Kidney (tissue), 14 donors: ENCODE measurements around the gene NHLH1. TPM values are rescaled to one million over a fixed set of nuclear protein-coding genes. Genes with fewer than 3 reads are reported as not detected.

ENCODE experiments used
- DNase-seq, 5 donors: peaks; one replicate each; pipeline ENCODE4 v3.0.0-alpha.2; 2013 to 2020
- FAIRE-seq: peaks from 2 replicates; lab custom pipeline; 2012; peaks lifted over from hg19 to GRCh38; lab: Jason Lieb, UNC
- H3K27ac ChIP-seq, 2 donors: one replicate each; pipeline ENCODE4 v1.7.0; 2013; ENCODE audit warnings: low read depth in 2 of 2, low read length in 2 of 2, inconsistent platforms in 1 of 2
- H3K27me3 ChIP-seq: one replicate; pipeline ENCODE4 v1.7.1; 2013; ENCODE audit warnings: low read length, inconsistent platforms; ENCODE audit not compliant: control insufficient read depth, insufficient read depth
- H3K36me3 ChIP-seq, 3 donors: one replicate each; pipeline versions ENCODE4 v1.7.0 to v1.7.1; 2013; ENCODE audit warnings: low read length in 3 of 3, control low read depth in 1 of 3, inconsistent platforms in 1 of 3; ENCODE audit not compliant: insufficient read depth in 3 of 3, control insufficient read depth in 2 of 3
- H3K4me1 ChIP-seq, 3 donors: one replicate each; pipeline versions ENCODE4 v1.7.0 to v1.7.1; 2013; ENCODE audit warnings: low read length in 3 of 3, inconsistent platforms in 1 of 3, low read depth in 1 of 3; ENCODE audit not compliant: control insufficient read depth in 2 of 3, insufficient read depth in 2 of 3
- H3K4me3 ChIP-seq, 3 donors: one replicate each; pipeline versions ENCODE4 v1.7.0 to v1.8.1; 2013; ENCODE audit warnings: low read length in 3 of 3, control low read depth in 1 of 3, inconsistent platforms in 1 of 3
- H3K9ac ChIP-seq, 3 donors: one replicate each; pipeline versions ENCODE4 v1.7.0 to v1.7.1; 2013; ENCODE audit warnings: low read length in 3 of 3, control low read depth in 1 of 3, inconsistent platforms in 1 of 3
- H3K9me3 ChIP-seq, 3 donors: one replicate each; pipeline versions ENCODE4 v1.7.0 to v1.7.1; 2013; ENCODE audit warnings: low read length in 3 of 3, control low read depth in 1 of 3, inconsistent platforms in 1 of 3; ENCODE audit not compliant: control insufficient read depth in 2 of 3, insufficient read depth in 1 of 3
- intact Hi-C: fragments of 100-400 bp; cut with DNase I; formaldehyde crosslinking; loops from one replicate; pipeline ENCODE4 v1.11.1; 2022
- polyA plus RNA-seq: library from polyadenylated mRNA; stranded (reverse); fragments of 350-450 nt; fragmentation: Illumina TruSeq; extraction: RNeasy Lipid Tissue Mini Kit (QIAGEN cat#74804); gene quantifications from one replicate; pipeline ENCODE4 v1.2.3, GENCODE V29; 2014; ENCODE audit warnings: low read depth, low replicate concordance; ENCODE audit not compliant: insufficient read depth
- total RNA-seq: library from RNA; stranded (reverse); fragmentation: NEBNext Ultra II Directional; extraction: Animal tissue kit (Norgen Biotek cat#: 25700); gene quantifications from one replicate; pipeline ENCODE4 v1.2.1, GENCODE V29; 2021
- TF ChIP-seq, protein P1 (sequence below): IDR thresholded peaks from 3 replicates; pipeline ENCODE4 v1.5.1; 2012; ENCODE audit warnings: mild to moderate bottlenecking, moderate library complexity, borderline replicate concordance; ENCODE audit not compliant: insufficient read depth; ENCODE audit errors: extremely low read depth
- donor health status: control.
- donor health status: control.
- donor health status: control.
- donor health status: control.
- donor health status: control.
- donor health status: DM: yes; HTN: yes; CAD: no.
- donor health status: Normal renal cell carcinoma (clear cell type).

The NHLH1 gene
- total and polyA plus RNA-seq, 2 donors from 2014 or later = 0.09 TPM; not detected in 1

GRCh38 chr1:160402001-160402795 is 35.3 kb downstream of the NHLH1 start:
- peaks cover 4 to 14% (median 7%) of the 10 kb centered on the region in 3 donors for H3K4me1 ChIP-seq
- TF ChIP-seq, protein P1, sequence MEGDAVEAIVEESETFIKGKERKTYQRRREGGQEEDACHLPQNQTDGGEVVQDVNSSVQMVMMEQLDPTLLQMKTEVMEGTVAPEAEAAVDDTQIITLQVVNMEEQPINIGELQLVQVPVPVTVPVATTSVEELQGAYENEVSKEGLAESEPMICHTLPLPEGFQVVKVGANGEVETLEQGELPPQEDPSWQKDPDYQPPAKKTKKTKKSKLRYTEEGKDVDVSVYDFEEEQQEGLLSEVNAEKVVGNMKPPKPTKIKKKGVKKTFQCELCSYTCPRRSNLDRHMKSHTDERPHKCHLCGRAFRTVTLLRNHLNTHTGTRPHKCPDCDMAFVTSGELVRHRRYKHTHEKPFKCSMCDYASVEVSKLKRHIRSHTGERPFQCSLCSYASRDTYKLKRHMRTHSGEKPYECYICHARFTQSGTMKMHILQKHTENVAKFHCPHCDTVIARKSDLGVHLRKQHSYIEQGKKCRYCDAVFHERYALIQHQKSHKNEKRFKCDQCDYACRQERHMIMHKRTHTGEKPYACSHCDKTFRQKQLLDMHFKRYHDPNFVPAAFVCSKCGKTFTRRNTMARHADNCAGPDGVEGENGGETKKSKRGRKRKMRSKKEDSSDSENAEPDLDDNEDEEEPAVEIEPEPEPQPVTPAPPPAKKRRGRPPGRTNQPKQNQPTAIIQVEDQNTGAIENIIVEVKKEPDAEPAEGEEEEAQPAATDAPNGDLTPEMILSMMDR = no peak
- intact Hi-C loops = no loop called here
- no peak overlapping the region for H3K9ac ChIP-seq
- no peaks in the 10 kb centered on the region for H3K9me3 ChIP-seq
- FAIRE-seq = no peak
- DNase-seq = peak in 1 of 5 donors; percentile 22
- peak overlapping the region in 2 of 3 donors; percentile 11 to 64 for H3K4me3 ChIP-seq
- no peaks in the 10 kb centered on the region for H3K27me3 ChIP-seq
- H3K36me3 ChIP-seq = no peaks in the 10 kb centered on the region
- no peak overlapping the region for H3K27ac ChIP-seq

GRCh38 chr1:160403244-160403643 is 36.4 kb downstream of the NHLH1 start:
- DNase-seq (no peak), FAIRE-seq (no peak)
- Histone ChIP-seq H3K27ac (no peak overlapping the region), H3K36me3 (no peaks in the 10 kb centered on the region), H3K4me1 (peaks cover 4 to 14% (median 7%) of the 10 kb centered on the region in 3 donors), H3K27me3 (no peaks in the 10 kb centered on the region), H3K9me3 (no peaks in the 10 kb centered on the region), H3K4me3 (no peak overlapping the region), H3K9ac (no peak overlapping the region)
- intact Hi-C loops = no loop called here
- TF ChIP-seq, protein P1 = no peak

DNA sequence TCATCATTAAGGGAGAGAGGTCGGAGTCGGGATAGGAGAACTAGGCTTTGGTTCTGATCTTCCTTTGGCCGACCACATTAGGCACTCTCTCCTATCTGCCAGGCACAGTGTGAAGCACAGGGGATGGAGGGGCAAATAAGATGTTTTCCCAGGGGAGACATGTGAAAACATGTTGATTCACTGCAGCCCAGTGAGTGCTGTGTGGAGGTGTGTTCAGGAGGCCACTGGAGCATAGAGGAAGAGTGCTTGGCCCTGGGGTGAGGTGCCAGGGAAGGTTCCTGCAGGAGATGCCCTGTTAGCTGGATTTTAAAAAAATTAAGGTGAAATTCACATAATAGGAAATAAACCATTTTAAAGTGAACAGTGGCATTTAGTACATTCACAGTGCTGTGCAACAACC is 37.2 kb downstream of the NHLH1 start:
- H3K27ac ChIP-seq = no peak overlapping the region
- FAIRE-seq (no peak), DNase-seq (no peak)
- TF ChIP-seq, protein P1 = no peak
- no peaks in the 10 kb centered on the region for H3K27me3 ChIP-seq
- H3K4me1 ChIP-seq = peaks cover 4 to 14% (median 7%) of the 10 kb centered on the region in 3 donors
- H3K4me3 ChIP-seq = no peak overlapping the region
- H3K36me3 ChIP-seq = no peaks in the 10 kb centered on the region
- intact Hi-C loops = no loop called here
- no peaks in the 10 kb centered on the region for H3K9me3 ChIP-seq
- H3K9ac ChIP-seq = no peak overlapping the region
